GM12878 (cell line): Measurements from ENCODE around the gene CDH16. TPM values are rescaled to one million over a fixed set of nuclear protein-coding genes. Genes with fewer than 3 reads are reported as not detected.

Experiments used
- ATAC-seq: fragments of 200-7000 bp; cut with Tn5 transposase; 3 replicates; pipeline ENCODE4 v1.9.1; 2020; ENCODE audit warnings: mild to moderate bottlenecking, moderate library complexity
- BruUV-seq: library from RNA; stranded (reverse); fragments of 400-500 nt; replicated peaks from 2 replicates; lab custom pipeline; 2021; lab: Mats Ljungman, UMichigan
- CTCF ChIA-PET: fragments of 300-600 bp; sonication (Branson Sonifier 250); formaldehyde crosslinking; extraction: SDS; loops from one replicate; lab custom pipeline; 2021; ENCODE audit warnings: inconsistent platforms; lab: Yijun Ruan, JAX
- POLR2A ChIA-PET: fragments of 350-600 bp; formaldehyde crosslinking; extraction: SDS; loops from one replicate; lab custom pipeline; 2021; ENCODE audit warnings: inconsistent platforms; lab: Charles Lee
- RAD21 ChIA-PET: fragments of 300-600 bp; sonication (Branson Sonifier 250); formaldehyde crosslinking; loops from one replicate; lab custom pipeline; 2023; ENCODE audit warnings: antibody characterized with exemption; ENCODE audit not compliant: unreplicated experiment; lab: Charles Lee
- SMC1A ChIA-PET: fragments of 300-600 bp; sonication (Branson Sonifier 250); formaldehyde crosslinking; loops from one replicate; lab custom pipeline; 2023; ENCODE audit not compliant: unreplicated experiment, uncharacterized antibody; lab: Charles Lee
- DNase-seq: peaks from one replicate; pipeline ENCODE4 v3.0.0-alpha.2; 2011; ENCODE audit warnings: low read depth, low spot score
- FAIRE-seq: peaks from 3 replicates; lab custom pipeline; 2011; peaks lifted over from hg19 to GRCh38; lab: Jason Lieb, UNC
- H2AFZ ChIP-seq: 2 replicates; pipeline ENCODE4 v1.6.0; 2011; ENCODE audit warnings: low read depth, low read length, control low read depth; ENCODE audit not compliant: control insufficient read depth
- H3K27ac ChIP-seq: 2 replicates; pipeline ENCODE4 v1.5.1; 2011; ENCODE audit warnings: control low read depth; ENCODE audit not compliant: control insufficient read depth, insufficient read depth
- H3K27me3 ChIP-seq, 2 experiments: replicated peaks in 1 of 2; 2 replicates each; pipeline versions ENCODE4 v1.6.0 to v1.6.1; 2011; ENCODE audit warnings: low read length in 1 of 2; ENCODE audit not compliant: control insufficient read depth in 2 of 2, insufficient read depth in 2 of 2
- H3K36me3 ChIP-seq, 2 experiments: 2 replicates each; pipeline ENCODE4 v1.5.1; 2011; ENCODE audit warnings: low read length in 1 of 2; ENCODE audit not compliant: control insufficient read depth in 2 of 2, insufficient read depth in 2 of 2
- H3K4me1 ChIP-seq: 2 replicates; pipeline ENCODE4 v1.6.1; 2011; ENCODE audit warnings: mild to moderate bottlenecking, low read length, moderate library complexity, mixed read lengths; ENCODE audit not compliant: control insufficient read depth, insufficient read depth
- H3K4me2 ChIP-seq: 2 replicates; pipeline ENCODE4 v1.6.0; 2011; ENCODE audit warnings: control low read depth; ENCODE audit not compliant: control insufficient read depth, insufficient read depth
- H3K4me3 ChIP-seq: fragments of 200-600 bp; sonication (generic); 2 replicates; pipeline ENCODE4 v1.5.1; 2016
- H3K79me2 ChIP-seq: 2 replicates; pipeline ENCODE4 v1.6.0; 2011; ENCODE audit warnings: low read length; ENCODE audit not compliant: control insufficient read depth, insufficient read depth
- H3K9ac ChIP-seq: 2 replicates; pipeline ENCODE4 v1.8.0; 2011; ENCODE audit warnings: low read length, control low read depth, mixed read lengths; ENCODE audit not compliant: control insufficient read depth, insufficient read depth
- H3K9me3 ChIP-seq: replicated peaks from 3 replicates; pipeline ENCODE4 v1.5.1; 2011; ENCODE audit warnings: mild to moderate bottlenecking, low read length; ENCODE audit not compliant: control insufficient read depth, insufficient read depth
- H4K20me1 ChIP-seq: 2 replicates; pipeline ENCODE4 v1.6.0; 2011; ENCODE audit not compliant: control insufficient read depth, insufficient read depth
- BHLHE40 ChIP-seq, 2 experiments: fragments of 450-650 bp in 1 of 2; IDR thresholded peaks; 2 replicates each; pipeline ENCODE4 v1.6.1; 2011 to 2017; ENCODE audit warnings: low read depth in 2 of 2, borderline replicate concordance in 1 of 2, improper control_type of control experiment in 1 of 2, low read length in 1 of 2, mild to moderate bottlenecking in 1 of 2
- CBX3 ChIP-seq: fragments of 200-600 bp; sonication (generic); IDR thresholded peaks from 2 replicates; pipeline ENCODE4 v1.6.1; 2016; ENCODE audit warnings: low read depth, borderline replicate concordance
- GABPA ChIP-seq: IDR thresholded peaks from 2 replicates; pipeline ENCODE4 v1.6.1; 2014; ENCODE audit warnings: antibody characterized with exemption, low read depth, mild to moderate bottlenecking, inconsistent platforms
- LARP7 ChIP-seq: fragments of 450-650 bp; IDR thresholded peaks from 2 replicates; pipeline ENCODE4 v1.6.1; 2017; ENCODE audit warnings: mild to moderate bottlenecking
- RAD21 ChIP-seq: IDR thresholded peaks from 2 replicates; pipeline ENCODE4 v1.6.1; 2011; ENCODE audit warnings: mild to moderate bottlenecking, low read depth, low read length, moderate library complexity; ENCODE audit not compliant: insufficient read depth
- SIN3A ChIP-seq: IDR thresholded peaks from 2 replicates; pipeline ENCODE4 v1.6.1; 2012; ENCODE audit warnings: low read depth, low read length, improper control_type of control experiment
- SREBF1 ChIP-seq: IDR thresholded peaks from 2 replicates; pipeline ENCODE4 v1.6.1; 2012; ENCODE audit warnings: mild to moderate bottlenecking, low read length
- SRF ChIP-seq, 2 experiments: IDR thresholded peaks; 2 replicates each; pipeline ENCODE4 v1.6.1; 2011; ENCODE audit warnings: low read depth in 2 of 2, low read length in 2 of 2, mild to moderate bottlenecking in 1 of 2, moderate library complexity in 1 of 2
- YBX1 ChIP-seq: fragments of 450-650 bp; IDR thresholded peaks from 2 replicates; pipeline ENCODE4 v1.6.1; 2016; ENCODE audit warnings: antibody characterized with exemption
- ZNF207 ChIP-seq: fragments of 450-650 bp; IDR thresholded peaks from 2 replicates; pipeline ENCODE4 v1.6.1; 2014; ENCODE audit warnings: antibody characterized with exemption, mild to moderate bottlenecking, borderline replicate concordance
- ZNF274 ChIP-seq: IDR thresholded peaks from one replicate; pipeline ENCODE4 v1.8.0; 2011; ENCODE audit not compliant: insufficient read length, insufficient read depth
- WGBS: methylation state at CpG from one replicate; pipeline ENCODE4 v1.1.6; 2016; ENCODE audit warnings: low lambda C conversion rate; ENCODE audit not compliant: insufficient replicate concordance, insufficient coverage; ENCODE audit errors: missing lambda C conversion rate; 5-methylcytosine and 5-hydroxymethylcytosine counted together
- in situ Hi-C: fragments of 300-500 bp; cut with MboI; formaldehyde crosslinking; loops from 9 replicates; pipeline ENCODE4 v1.14.3; 2018; ENCODE audit warnings: mixed read lengths
- intact Hi-C: fragments of 100-400 bp; cut with micrococcal nuclease; formaldehyde crosslinking; loops from one replicate; pipeline ENCODE4 v1.14.2; 2022; ENCODE audit not compliant: unreplicated experiment
- polyA plus RNA-seq, 11 experiments: library from polyadenylated mRNA; depleted of rRNA in 4 of 11; unstranded in 6 of 11; stranded (reverse) in 5 of 11; fragments of >200 nt; fragmentation: Nextera tagmentation in 4 of 11; fragmentation: Illumina TruSeq in 1 of 11; extraction: Ambion mirVana in 4 of 11; extraction: Trizol in 1 of 11; gene quantifications; 1 replicate in 1 of 11; 2 replicates in 10 of 11; pipeline versions ENCODE4 v1.2.1 to v1.2.3, GENCODE V29; 2011 to 2016; ENCODE audit warnings: inconsistent platforms in 2 of 11, missing spikeins in 2 of 11, low read depth in 1 of 11
- total RNA-seq, 4 experiments: library from RNA; depleted of rRNA in 3 of 4; stranded (reverse); fragments of >200 nt in 3 of 4; fragmentation: Illumina TruSeq in 1 of 4; extraction: Trizol in 1 of 4; gene quantifications; 2 replicates each; pipeline versions ENCODE4 v1.2.1 to v1.2.3, GENCODE V29; 2013 to 2021
- TF ChIP-seq, protein P1 (sequence below): fragments of 450-650 bp; formaldehyde crosslinking; IDR thresholded peaks from 2 replicates; pipeline ENCODE4 v1.4.0; 2020; ENCODE audit warnings: mild to moderate bottlenecking, moderate library complexity

The CDH16 gene
- total and polyA plus RNA-seq, 10 of the 15 experiments (the other 5 are each of a cell fraction or from before 2014, with no cell fraction given) = 0.05 TPM; not detected in 9

DNA sequence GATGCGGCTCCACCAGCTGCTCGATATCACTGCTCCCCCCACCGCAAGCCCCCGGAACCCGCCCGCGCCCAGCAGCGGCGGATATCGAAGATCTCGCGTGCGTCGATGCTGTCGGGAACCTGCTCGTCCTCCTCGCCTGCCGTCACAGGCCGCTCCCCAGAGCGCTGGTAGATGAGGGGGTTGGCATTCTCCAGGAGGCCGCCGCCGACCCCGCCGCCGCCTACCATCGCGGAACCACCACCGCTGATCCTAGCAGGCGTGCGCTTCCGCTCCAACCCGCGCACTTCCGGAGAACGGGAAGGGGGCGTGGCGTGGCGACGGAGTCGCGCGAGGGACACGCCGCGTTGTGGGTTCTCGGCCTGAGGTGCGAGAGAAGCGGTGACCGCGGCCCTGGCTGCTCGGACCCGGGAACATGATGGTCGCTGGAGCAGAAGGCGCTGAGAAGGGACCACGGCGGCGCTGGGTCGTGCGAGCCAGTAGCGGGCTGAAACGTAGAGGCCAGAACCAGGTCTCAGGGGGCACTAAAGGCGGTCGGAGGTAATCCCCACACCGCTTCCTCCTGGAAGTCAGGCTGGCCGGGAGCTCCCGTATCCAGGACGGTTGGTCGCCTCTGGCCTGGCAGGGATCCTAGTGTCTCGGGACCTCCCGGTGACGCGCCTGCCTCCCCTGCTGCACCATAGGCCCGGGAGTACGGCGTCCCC lies 15.6 kb upstream of the CDH16 start, which contains the start of gene CIAO2B (continued):
- TF ChIP-seq, protein P1, sequence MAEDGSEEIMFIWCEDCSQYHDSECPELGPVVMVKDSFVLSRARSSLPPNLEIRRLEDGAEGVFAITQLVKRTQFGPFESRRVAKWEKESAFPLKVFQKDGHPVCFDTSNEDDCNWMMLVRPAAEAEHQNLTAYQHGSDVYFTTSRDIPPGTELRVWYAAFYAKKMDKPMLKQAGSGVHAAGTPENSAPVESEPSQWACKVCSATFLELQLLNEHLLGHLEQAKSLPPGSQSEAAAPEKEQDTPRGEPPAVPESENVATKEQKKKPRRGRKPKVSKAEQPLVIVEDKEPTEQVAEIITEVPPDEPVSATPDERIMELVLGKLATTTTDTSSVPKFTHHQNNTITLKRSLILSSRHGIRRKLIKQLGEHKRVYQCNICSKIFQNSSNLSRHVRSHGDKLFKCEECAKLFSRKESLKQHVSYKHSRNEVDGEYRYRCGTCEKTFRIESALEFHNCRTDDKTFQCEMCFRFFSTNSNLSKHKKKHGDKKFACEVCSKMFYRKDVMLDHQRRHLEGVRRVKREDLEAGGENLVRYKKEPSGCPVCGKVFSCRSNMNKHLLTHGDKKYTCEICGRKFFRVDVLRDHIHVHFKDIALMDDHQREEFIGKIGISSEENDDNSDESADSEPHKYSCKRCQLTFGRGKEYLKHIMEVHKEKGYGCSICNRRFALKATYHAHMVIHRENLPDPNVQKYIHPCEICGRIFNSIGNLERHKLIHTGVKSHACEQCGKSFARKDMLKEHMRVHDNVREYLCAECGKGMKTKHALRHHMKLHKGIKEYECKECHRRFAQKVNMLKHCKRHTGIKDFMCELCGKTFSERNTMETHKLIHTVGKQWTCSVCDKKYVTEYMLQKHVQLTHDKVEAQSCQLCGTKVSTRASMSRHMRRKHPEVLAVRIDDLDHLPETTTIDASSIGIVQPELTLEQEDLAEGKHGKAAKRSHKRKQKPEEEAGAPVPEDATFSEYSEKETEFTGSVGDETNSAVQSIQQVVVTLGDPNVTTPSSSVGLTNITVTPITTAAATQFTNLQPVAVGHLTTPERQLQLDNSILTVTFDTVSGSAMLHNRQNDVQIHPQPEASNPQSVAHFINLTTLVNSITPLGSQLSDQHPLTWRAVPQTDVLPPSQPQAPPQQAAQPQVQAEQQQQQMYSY (CRISPR knock-in tag) = no peak
- peak; percentile 96 for TF ChIP-seq LARP7
- TF ChIP-seq SRF (IDR thresholded peaks at IDR 0.05; ENCODE audit: low read depth in 2 of 2, low read length in 2 of 2) = no peak; a peak in 1 of 4 replicates
- peak; percentile 91 for TF ChIP-seq GABPA

DNA sequence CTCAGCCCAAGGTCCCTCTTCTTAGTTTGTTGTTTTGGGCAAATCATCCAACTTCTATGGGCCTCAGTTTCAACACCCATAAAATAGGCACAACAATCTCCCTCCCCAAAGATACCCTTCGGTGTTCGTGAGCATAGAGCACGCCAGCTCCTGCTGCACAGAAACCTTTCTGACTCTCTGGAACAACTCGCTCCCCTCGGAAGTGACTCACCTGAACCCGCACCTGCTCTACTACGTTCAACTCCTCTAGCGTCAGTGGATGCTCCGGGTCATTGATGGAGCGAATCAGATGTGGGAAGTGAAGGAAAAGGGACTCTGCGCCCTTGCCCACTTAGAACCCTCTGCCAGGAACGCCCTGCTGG lies 15.1 kb upstream of the CDH16 start:
- Histone ChIP-seq H4K20me1 (no peaks in the 10 kb centered on the region), H3K36me3 (peaks cover 0 to 3% of the 10 kb centered on the region in 2 experiments; a peak in 1 of 4 replicates), H3K9me3 (no peaks in the 10 kb centered on the region), H3K27me3 (no peaks in the 10 kb centered on the region), H3K27ac (peak overlapping the region; percentile 94), H3K4me3 (peak overlapping the region; percentile 78), H3K9ac (peak overlapping the region; percentile 94), H2AFZ (peak overlapping the region; percentile 87), H3K4me1 (peaks cover 7% of the 10 kb centered on the region), H3K79me2 (peaks cover 33% of the 10 kb centered on the region), H3K4me2 (peak overlapping the region; percentile 95)
- 2% methylated on average over 11 of the region's 12 CpGs for WGBS
- in situ Hi-C loops (loop anchor here (10.0 kb wide), 1 partner anchor 61 kb away; no protein-coding TSS in a partner anchor), intact Hi-C loops (no loop called here)
- DNase-seq (no peak), FAIRE-seq (no peak), ATAC-seq (peak; percentile 42)
- RAD21 ChIA-PET = interaction anchor here (1.0 kb wide), 1 partner anchor 251 kb away, joined by 3 read pairs; no protein-coding TSS in a partner anchor
- BruUV-seq = TSS peak; percentile 77
- no peak for TF ChIP-seq ZNF274
- TF ChIP-seq ZNF207 = no peak
- no peak for TF ChIP-seq YBX1
- no peak for TF ChIP-seq BHLHE40 (IDR thresholded peaks at IDR 0.05; ENCODE audit: borderline replicate concordance in 1 of 2, low read depth in 2 of 2, low read length in 1 of 2)
- TF ChIP-seq SIN3A = no peak
- no peak for TF ChIP-seq SREBF1
- no peak for TF ChIP-seq RAD21
- no peak for TF ChIP-seq CBX3
- CTCF ChIA-PET = interaction anchor here (0.7 to 1.3 kb wide), 5 partner anchors 14 to 540 kb away, joined by 3 to 4 read pairs (median 3); no protein-coding TSS in a partner anchor
- SMC1A ChIA-PET = no interaction called here
- POLR2A ChIA-PET = no interaction called here
